Measurements from ENCODE around the gene LAMC3. TPM values are rescaled to one million over a fixed set of nuclear protein-coding genes. Genes with fewer than 3 reads are reported as not detected.

The LAMC3 gene
- total and polyA plus RNA-seq, 8 donors: 0.61 to 9.6 (median 0.93) TPM; not detected in 1

DNA sequence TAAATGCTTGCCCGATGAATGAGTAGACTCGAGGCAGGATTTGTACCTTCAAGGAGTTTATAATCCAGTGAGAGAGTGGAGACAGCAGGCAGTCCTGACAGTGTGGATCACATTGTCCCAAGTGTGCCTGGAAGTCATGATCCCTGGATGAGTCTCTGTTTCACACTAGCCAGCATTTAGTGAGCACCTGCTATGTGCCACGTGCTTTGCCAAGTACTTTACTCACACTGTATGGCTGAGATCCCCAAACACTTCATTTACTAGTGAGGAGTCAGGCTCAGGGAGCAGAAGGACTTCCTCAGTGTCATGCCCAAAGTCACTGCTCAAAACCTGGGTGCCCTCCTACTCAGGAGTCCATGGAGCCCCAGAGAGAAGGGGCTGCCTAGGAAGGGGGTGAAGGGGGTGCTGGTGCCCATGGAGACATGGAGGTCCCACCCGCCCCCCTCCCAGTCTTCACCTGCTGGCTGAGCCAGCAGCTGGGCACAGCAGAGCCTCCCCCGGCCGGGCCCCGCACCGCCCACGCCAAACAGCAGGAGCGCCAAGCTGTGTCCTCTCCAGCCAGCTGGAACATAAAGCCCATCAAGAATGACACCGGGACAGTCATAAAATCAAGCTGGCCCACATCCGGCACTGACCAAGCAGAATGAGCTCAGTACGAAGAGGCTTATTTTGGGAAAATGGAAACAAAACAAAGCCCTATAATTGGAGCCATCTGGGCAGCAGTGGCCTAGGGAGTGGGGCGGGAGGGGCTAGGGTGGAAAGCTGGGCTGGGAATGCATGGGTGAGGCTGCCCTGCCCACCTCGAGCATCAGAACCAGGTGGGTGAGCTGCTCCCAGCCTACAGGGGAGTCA lies 10.6 kb downstream of the LAMC3 start:
- peak in 1 of 2 donors; percentile 68 for DNase-seq
- Histone ChIP-seq H3K27me3 (peaks cover 0 to 61% (median 0%) of the 10 kb centered on the region in 3 donors), H3K4me1 (no peaks in the 10 kb centered on the region), H3K27ac (peak overlapping the region in 2 of 5 donors; percentile 22 to 57), H3K4me3 (no peak overlapping the region), H3K36me3 (no peaks in the 10 kb centered on the region), H3K9me3 (peaks cover 0 to 6% (median 0%) of the 10 kb centered on the region in 4 donors)
- intact Hi-C loops (cut with DNase I; ENCODE audit: low total_unique reads): no loop called here
- TF ChIP-seq EP300 (IDR thresholded peaks at IDR 0.05): no peak
- no peak for TF ChIP-seq POLR2A (IDR thresholded peaks at IDR 0.05)
- TF ChIP-seq, protein P1, sequence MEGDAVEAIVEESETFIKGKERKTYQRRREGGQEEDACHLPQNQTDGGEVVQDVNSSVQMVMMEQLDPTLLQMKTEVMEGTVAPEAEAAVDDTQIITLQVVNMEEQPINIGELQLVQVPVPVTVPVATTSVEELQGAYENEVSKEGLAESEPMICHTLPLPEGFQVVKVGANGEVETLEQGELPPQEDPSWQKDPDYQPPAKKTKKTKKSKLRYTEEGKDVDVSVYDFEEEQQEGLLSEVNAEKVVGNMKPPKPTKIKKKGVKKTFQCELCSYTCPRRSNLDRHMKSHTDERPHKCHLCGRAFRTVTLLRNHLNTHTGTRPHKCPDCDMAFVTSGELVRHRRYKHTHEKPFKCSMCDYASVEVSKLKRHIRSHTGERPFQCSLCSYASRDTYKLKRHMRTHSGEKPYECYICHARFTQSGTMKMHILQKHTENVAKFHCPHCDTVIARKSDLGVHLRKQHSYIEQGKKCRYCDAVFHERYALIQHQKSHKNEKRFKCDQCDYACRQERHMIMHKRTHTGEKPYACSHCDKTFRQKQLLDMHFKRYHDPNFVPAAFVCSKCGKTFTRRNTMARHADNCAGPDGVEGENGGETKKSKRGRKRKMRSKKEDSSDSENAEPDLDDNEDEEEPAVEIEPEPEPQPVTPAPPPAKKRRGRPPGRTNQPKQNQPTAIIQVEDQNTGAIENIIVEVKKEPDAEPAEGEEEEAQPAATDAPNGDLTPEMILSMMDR (IDR thresholded peaks at IDR 0.05): no peak
- TF ChIP-seq POLR2AphosphoS5 (IDR thresholded peaks at IDR 0.05): no peak
- WGBS, 5 donors: 56 to 72% (median 62%) methylated on average over 14 to 15 of the region's 15 CpGs

DNA sequence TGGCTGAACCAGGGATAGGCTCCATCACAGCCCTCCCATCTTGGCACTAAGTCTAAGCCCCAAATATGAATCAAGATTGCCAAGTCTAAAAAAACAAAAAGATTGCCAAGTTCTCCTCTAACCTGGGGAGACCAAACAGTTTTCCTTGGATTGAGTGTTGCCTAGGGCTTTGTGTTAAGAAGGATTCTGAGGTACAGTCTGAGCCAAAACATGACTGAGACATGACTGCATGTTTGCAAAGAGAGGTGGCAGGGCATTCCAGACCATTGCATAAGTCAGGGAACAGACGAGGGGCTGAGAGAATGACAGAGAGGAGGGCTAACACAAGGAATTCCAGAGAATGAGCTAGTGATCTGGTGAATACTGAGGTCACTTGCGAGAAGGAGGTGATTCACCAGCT lies 11.4 kb downstream of the LAMC3 start:
- intact Hi-C loops (cut with DNase I; ENCODE audit: low total_unique reads): no loop called here
- no peaks in the 10 kb centered on the region for H3K36me3 ChIP-seq
- WGBS, 5 donors: 52 to 72% (median 60%) methylated on average over 2 of the region's 2 CpGs
- no peak overlapping the region for H3K4me3 ChIP-seq
- DNase-seq: no peak
- H3K9me3 ChIP-seq: peaks cover 0 to 6% (median 0%) of the 10 kb centered on the region in 4 donors
- no peaks in the 10 kb centered on the region for H3K4me1 ChIP-seq
- TF ChIP-seq, protein P1 (IDR thresholded peaks at IDR 0.05): no peak
- TF ChIP-seq POLR2AphosphoS5 (IDR thresholded peaks at IDR 0.05): no peak
- TF ChIP-seq EP300 (IDR thresholded peaks at IDR 0.05): no peak
- no peak for TF ChIP-seq POLR2A (IDR thresholded peaks at IDR 0.05)
- peak overlapping the region in 2 of 5 donors; percentile 22 to 57 for H3K27ac ChIP-seq
- H3K27me3 ChIP-seq: peaks cover 0 to 61% (median 0%) of the 10 kb centered on the region in 3 donors

DNA sequence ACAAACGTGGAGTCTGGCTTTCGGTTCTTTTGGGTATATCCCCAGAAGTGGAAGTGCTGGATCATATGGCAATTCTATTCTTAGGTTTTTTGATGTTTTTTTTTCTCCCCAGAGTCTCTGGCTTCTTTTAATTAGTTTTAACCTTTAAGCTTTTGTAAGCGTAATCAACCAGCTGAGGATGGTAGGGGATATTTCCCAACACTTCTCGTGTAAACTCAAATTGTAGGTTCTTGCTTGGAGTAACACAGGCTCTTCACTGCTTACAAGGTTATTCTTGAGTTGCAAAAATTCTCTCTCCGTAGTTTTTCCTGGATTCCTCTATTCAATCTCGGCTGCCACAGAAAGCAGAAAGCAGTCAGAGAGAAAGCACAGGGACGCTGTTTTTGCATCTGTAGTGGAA lies 11.9 kb downstream of the LAMC3 start:
- TF ChIP-seq EP300 (IDR thresholded peaks at IDR 0.05) (no peak), POLR2A (IDR thresholded peaks at IDR 0.05) (no peak), POLR2AphosphoS5 (IDR thresholded peaks at IDR 0.05) (no peak)
- TF ChIP-seq, protein P1 (IDR thresholded peaks at IDR 0.05): no peak
- Histone ChIP-seq H3K27me3 (peaks cover 0 to 59% (median 0%) of the 10 kb centered on the region in 3 donors), H3K4me1 (no peaks in the 10 kb centered on the region), H3K4me3 (no peak overlapping the region), H3K27ac (no peak overlapping the region), H3K36me3 (no peaks in the 10 kb centered on the region), H3K9me3 (peaks cover 0 to 6% (median 0%) of the 10 kb centered on the region in 4 donors)
- 68 to 83% (median 76%) methylated on average over 7 of the region's 7 CpGs for WGBS, 5 donors
- no peak for DNase-seq
- intact Hi-C loops (cut with DNase I; ENCODE audit: low total_unique reads): no loop called here

DNA sequence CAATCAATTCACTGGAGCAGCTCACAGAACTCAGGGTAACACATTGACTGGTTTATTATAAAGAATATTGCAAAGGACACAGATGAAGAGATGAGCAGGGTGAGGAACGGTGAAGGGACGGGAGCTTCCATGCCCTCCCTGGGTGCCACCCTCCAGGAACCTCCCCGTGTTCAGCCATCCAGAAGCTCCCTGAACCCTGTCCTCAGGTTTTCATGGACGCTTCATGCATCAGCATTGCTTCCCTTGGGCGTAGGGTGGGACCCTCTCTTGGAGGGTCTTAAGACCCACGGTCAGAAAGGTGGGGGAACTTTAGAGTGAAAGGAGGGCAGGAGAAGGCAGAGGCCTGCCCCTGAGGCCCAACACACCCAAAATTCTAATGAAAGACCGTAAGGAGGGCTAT lies 12.8 kb downstream of the LAMC3 start:
- Histone ChIP-seq H3K9me3 (peaks cover 0 to 6% (median 0%) of the 10 kb centered on the region in 4 donors), H3K4me3 (no peak overlapping the region), H3K4me1 (no peaks in the 10 kb centered on the region), H3K36me3 (no peaks in the 10 kb centered on the region), H3K27ac (no peak overlapping the region), H3K27me3 (peaks cover 0 to 63% (median 0%) of the 10 kb centered on the region in 3 donors)
- TF ChIP-seq EP300 (IDR thresholded peaks at IDR 0.05) (no peak), POLR2A (IDR thresholded peaks at IDR 0.05) (no peak), POLR2AphosphoS5 (IDR thresholded peaks at IDR 0.05) (no peak)
- TF ChIP-seq, protein P1 (IDR thresholded peaks at IDR 0.05): no peak
- WGBS, 5 donors: 75 to 93% (median 80%) methylated on average over 6 to 7 of the region's 7 CpGs
- intact Hi-C loops (cut with DNase I; ENCODE audit: low total_unique reads): no loop called here
- DNase-seq: no peak

Measured in stomach (tissue), 9 donors.